HG03280 (cell line): ENCODE measurements around the gene SRGAP2C.
"Not testable (repeated sequence)": the region's sequence is repeated elsewhere in the genome, so short reads cannot be mapped to it uniquely, and the experiment has no call there.

Source experiments
- ATAC-seq: cut with Tn5 transposase; IDR thresholded peaks from one replicate; pipeline ENCODE4 v1.9.1; 2021; ENCODE audit warnings: mild to moderate bottlenecking, moderate library complexity; ENCODE audit not compliant: unreplicated experiment

Gene SRGAP2C

GRCh38 chr1:121324726-121325125 is 140.0 kb downstream of the SRGAP2C start:
- not testable (repeated sequence) for ATAC-seq

- ATAC-seq = not testable (repeated sequence)
Measured at GRCh38 chr1:121332141-121332540, 147.4 kb downstream of the SRGAP2C start.

- not testable (repeated sequence) for ATAC-seq
Measured at GRCh38 chr1:121332599-121333562, 148.1 kb downstream of the SRGAP2C start.

GRCh38 chr1:121337958-121338357 is 153.2 kb downstream of the SRGAP2C start:
- ATAC-seq = not testable (repeated sequence)

GRCh38 chr1:121339611-121340010 is 154.8 kb downstream of the SRGAP2C start:
- not testable (repeated sequence) for ATAC-seq

GRCh38 chr1:121343311-121343906 is 158.6 kb downstream of the SRGAP2C start:
- not testable (repeated sequence) for ATAC-seq

GRCh38 chr1:121344355-121344754 is 159.6 kb downstream of the SRGAP2C start:
- not testable (repeated sequence) for ATAC-seq

- ATAC-seq = not testable (repeated sequence)
Measured at GRCh38 chr1:121346654-121347053, 161.9 kb downstream of the SRGAP2C start.

GRCh38 chr1:121347476-121347875 is 162.7 kb downstream of the SRGAP2C start:
- ATAC-seq = not testable (repeated sequence)

- ATAC-seq = not testable (repeated sequence)
Measured at GRCh38 chr1:121348115-121348514, 163.3 kb downstream of the SRGAP2C start.

GRCh38 chr1:121349332-121349967 is 164.7 kb downstream of the SRGAP2C start:
- ATAC-seq = not testable (repeated sequence)

GRCh38 chr1:121355711-121356420 is 171.1 kb downstream of the SRGAP2C start:
- not testable (repeated sequence) for ATAC-seq

GRCh38 chr1:121356819-121357218 is 172.0 kb downstream of the SRGAP2C start:
- ATAC-seq = not testable (repeated sequence)

- ATAC-seq = not testable (repeated sequence)
Measured at GRCh38 chr1:121360531-121360930, 175.8 kb downstream of the SRGAP2C start.

GRCh38 chr1:121361451-121362233 is 176.9 kb downstream of the SRGAP2C start:
- ATAC-seq = not testable (repeated sequence)

GRCh38 chr1:121362234-121362883 is 177.6 kb downstream of the SRGAP2C start:
- ATAC-seq = not testable (repeated sequence)

GRCh38 chr1:121365316-121365715 is 180.5 kb downstream of the SRGAP2C start:
- ATAC-seq = not testable (repeated sequence)

- ATAC-seq = not testable (repeated sequence)
Measured at GRCh38 chr1:121365723-121366122, 180.9 kb downstream of the SRGAP2C start.

- not testable (repeated sequence) for ATAC-seq
Measured at GRCh38 chr1:121366171-121366570, 181.4 kb downstream of the SRGAP2C start.
